Neural cell (in vitro differentiated cells): ENCODE data around the gene MLKL. TPM values are rescaled to one million over a fixed set of nuclear protein-coding genes. Genes with fewer than 3 reads are reported as not detected.

Experiments used
- H2AFZ ChIP-seq: fragments of 200-600, 300-800 bp; sonication (generic), shearing (Covaris generic); 2 replicates; pipeline ENCODE4 v1.6.0; 2014; ENCODE audit warnings: low read depth, mild to moderate bottlenecking, antibody characterized with exemption, low read length, moderate library complexity
- H3F3A ChIP-seq: fragments of 200-600 bp; shearing (Covaris generic); 2 replicates; pipeline ENCODE4 v1.6.1; 2016; ENCODE audit warnings: mild to moderate bottlenecking, moderate library complexity, mixed read lengths, antibody characterized with exemption, low read length; ENCODE audit not compliant: insufficient read depth, poor library complexity, severe bottlenecking
- H3K27ac ChIP-seq: fragments of 200-600, 300-800 bp; sonication (generic), shearing (Covaris generic); 2 replicates; pipeline ENCODE4 v1.5.1; 2014; ENCODE audit warnings: mild to moderate bottlenecking, low read length, moderate library complexity
- H3K27me3 ChIP-seq: fragments of 300-800, 200-600 bp; sonication (generic), shearing (Covaris generic); 2 replicates; pipeline ENCODE4 v1.6.0; 2014; ENCODE audit warnings: mild to moderate bottlenecking, low read depth, low read length, moderate library complexity; ENCODE audit not compliant: insufficient read depth
- H3K36me3 ChIP-seq: fragments of 300-800, 200-600 bp; sonication (generic), shearing (Covaris generic); 2 replicates; pipeline ENCODE4 v1.5.1; 2014; ENCODE audit warnings: mild to moderate bottlenecking, antibody characterized with exemption, low read length, moderate library complexity; ENCODE audit not compliant: insufficient read depth
- H3K4me2 ChIP-seq: fragments of 300-800, 200-600 bp; sonication (generic), shearing (Covaris generic); 2 replicates; pipeline ENCODE4 v1.6.0; 2014; ENCODE audit warnings: mild to moderate bottlenecking, low read length
- H3K4me3 ChIP-seq: fragments of 300-800, 200-600 bp; sonication (generic), shearing (Covaris generic); 2 replicates; pipeline ENCODE4 v1.5.1; 2014; ENCODE audit warnings: mild to moderate bottlenecking, low read length, moderate library complexity
- H3K79me2 ChIP-seq: fragments of 200-600 bp; shearing (Covaris generic); replicated peaks from 2 replicates; pipeline ENCODE4 v1.6.0; 2014; ENCODE audit warnings: mild to moderate bottlenecking, low read length, moderate library complexity; ENCODE audit not compliant: insufficient read depth
- H3K9ac ChIP-seq: fragments of 300-800, 200-600 bp; sonication (generic), shearing (Covaris generic); 2 replicates; pipeline ENCODE4 v1.6.1; 2016; ENCODE audit warnings: mild to moderate bottlenecking, low read length, mixed read lengths
- H3K9me2 ChIP-seq: fragments of 200-600 bp; shearing (Covaris generic); 2 replicates; pipeline ENCODE4 v1.6.1; 2016; ENCODE audit warnings: mild to moderate bottlenecking, low read length, mixed read lengths; ENCODE audit not compliant: insufficient read depth
- H3K9me3 ChIP-seq: fragments of 200-600, 300-800 bp; sonication (generic), shearing (Covaris generic); 2 replicates; pipeline ENCODE4 v1.6.1; 2016; ENCODE audit warnings: mild to moderate bottlenecking, mixed run types, low read length, moderate library complexity, mixed read lengths
- H4K20me1 ChIP-seq: fragments of 200-600 bp; shearing (Covaris generic); 2 replicates; pipeline ENCODE4 v1.6.1; 2016; ENCODE audit warnings: mild to moderate bottlenecking, mixed run types; ENCODE audit not compliant: insufficient read depth
- CTCF ChIP-seq: fragments of 450-650 bp; IDR thresholded peaks from 2 replicates; pipeline ENCODE4 v1.5.1; 2014; ENCODE audit warnings: antibody characterized with exemption, mild to moderate bottlenecking, moderate library complexity; ENCODE audit not compliant: poor library complexity, severe bottlenecking
- EP300 ChIP-seq: fragments of 450-650 bp; conservative IDR thresholded peaks from 2 replicates; pipeline ENCODE4 v1.6.1; 2014; ENCODE audit warnings: antibody characterized with exemption, mild to moderate bottlenecking, moderate library complexity; ENCODE audit not compliant: poor library complexity, severe bottlenecking
- EZH2 ChIP-seq: fragments of 200-600, 300-800 bp; shearing (Covaris generic), sonication (generic); IDR thresholded peaks from 2 replicates; pipeline ENCODE4 v1.6.1; 2014; ENCODE audit warnings: antibody characterized with exemption, low read length, borderline replicate concordance, mild to moderate bottlenecking; ENCODE audit not compliant: insufficient read depth, poor library complexity, severe bottlenecking
- MXI1 ChIP-seq: fragments of 450-650 bp; conservative IDR thresholded peaks from 2 replicates; pipeline ENCODE4 v1.6.1; 2014; ENCODE audit warnings: antibody characterized with exemption, mild to moderate bottlenecking; ENCODE audit not compliant: poor library complexity, severe bottlenecking
- POLR2AphosphoS5 ChIP-seq: IDR thresholded peaks from 2 replicates; pipeline ENCODE4 v1.6.1; 2012
- RAD21 ChIP-seq: fragments of 450-650 bp; conservative IDR thresholded peaks from 2 replicates; pipeline ENCODE4 v1.6.1; 2014; ENCODE audit warnings: antibody characterized with exemption, mild to moderate bottlenecking, moderate library complexity
- REST ChIP-seq: IDR thresholded peaks from 2 replicates; pipeline ENCODE4 v1.6.1; 2012; ENCODE audit warnings: borderline replicate concordance
- SMC3 ChIP-seq: fragments of 450-650 bp; conservative IDR thresholded peaks from 2 replicates; pipeline ENCODE4 v1.6.1; 2014; ENCODE audit warnings: antibody characterized with exemption, mild to moderate bottlenecking, moderate library complexity; ENCODE audit not compliant: poor library complexity
- TAF1 ChIP-seq: IDR thresholded peaks from 2 replicates; pipeline ENCODE4 v1.6.1; 2012; ENCODE audit warnings: low read depth
- polyA plus RNA-seq: library from polyadenylated mRNA; depleted of rRNA; stranded (reverse); fragments of >200 nt; gene quantifications from 2 replicates; pipeline ENCODE4 v1.2.3, GENCODE V29; 2014

MLKL gene
- polyA plus RNA-seq, 1 donor from 2014 or later = not detected

GRCh38 chr16:74698222-74698621, 2.4 kb downstream of the MLKL start:
- Histone ChIP-seq H3K9me3 (no peaks in the 10 kb centered on the region), H3K27ac (no peak overlapping the region), H3K36me3 (no peaks in the 10 kb centered on the region), H3K4me2 (no peak overlapping the region), H3K9ac (no peak overlapping the region), H3K9me2 (no peaks in the 10 kb centered on the region), H3K79me2 (no peaks in the 10 kb centered on the region), H2AFZ (no peak overlapping the region), H3K4me3 (no peak overlapping the region), H3K27me3 (peaks cover 16% of the 10 kb centered on the region), H3F3A (no peaks in the 10 kb centered on the region), H4K20me1 (no peaks in the 10 kb centered on the region)
- no peak for TF ChIP-seq REST
- TF ChIP-seq SMC3 = no peak
- no peak for TF ChIP-seq EZH2
- no peak for TF ChIP-seq TAF1
- no peak for TF ChIP-seq EP300
- TF ChIP-seq CTCF = no peak

GRCh38 chr16:74695450-74696422, 4.9 kb downstream of the MLKL start:
- Histone ChIP-seq H3K9ac (no peak overlapping the region), H4K20me1 (no peaks in the 10 kb centered on the region), H3K4me3 (peak overlapping the region; percentile 64), H3K9me2 (no peaks in the 10 kb centered on the region), H2AFZ (peak overlapping the region; percentile 37), H3K36me3 (no peaks in the 10 kb centered on the region), H3K79me2 (no peaks in the 10 kb centered on the region), H3F3A (no peaks in the 10 kb centered on the region), H3K9me3 (no peaks in the 10 kb centered on the region), H3K27ac (no peak overlapping the region), H3K4me2 (peak overlapping the region; percentile 69), H3K27me3 (peaks cover 13% of the 10 kb centered on the region)
- TF ChIP-seq RAD21 (no peak), CTCF (no peak), POLR2AphosphoS5 (no peak), EZH2 (no peak), TAF1 (no peak), REST (no peak), MXI1 (no peak), EP300 (no peak), SMC3 (no peak)
